Tibial nerve (tissue), 4 donors: Measurements from ENCODE around the gene CAMTA1.

ENCODE experiments used
- EP300 ChIP-seq, 2 donors: sonication (generic); formaldehyde crosslinking; IDR thresholded peaks; one replicate each; pipeline ENCODE4 v1.6.1; 2017; ENCODE audit warnings: antibody characterized with exemption in 2 of 2, mild to moderate bottlenecking in 1 of 2
- POLR2A ChIP-seq, 2 donors: fragments of 450-650 bp; IDR thresholded peaks; one replicate each; pipeline ENCODE4 v1.6.1; 2017; ENCODE audit warnings: antibody characterized with exemption in 2 of 2, mild to moderate bottlenecking in 2 of 2, moderate library complexity in 2 of 2
- TF ChIP-seq, protein P1 (sequence below), 5 experiments: fragments of 200-600 bp in 3 of 5; fragments of 450-650 bp in 2 of 5; sonication (generic) in 3 of 5; IDR thresholded peaks; one replicate each; pipeline ENCODE4 v1.5.1; 2016 to 2019; ENCODE audit warnings: antibody characterized with exemption in 5 of 5, mild to moderate bottlenecking in 3 of 5, moderate library complexity in 2 of 5

DNA sequence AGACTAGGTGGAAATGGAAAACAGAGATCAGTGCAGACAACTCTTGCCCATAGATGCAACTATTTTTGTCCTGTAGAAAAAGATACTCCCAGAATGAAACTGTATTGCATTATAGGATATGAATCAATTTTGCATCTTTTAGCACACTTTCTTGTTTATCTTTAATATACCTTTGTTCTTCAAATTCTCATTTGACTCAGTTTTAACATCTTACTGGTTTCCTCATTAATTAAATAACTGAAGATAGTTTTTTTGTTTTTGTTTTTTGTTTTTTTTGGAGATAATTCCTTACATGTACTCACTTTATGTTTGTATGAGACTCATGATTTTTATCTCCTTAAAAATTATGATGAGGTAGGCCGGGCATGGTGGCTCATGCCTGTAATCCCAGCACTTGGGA, 10.9 kb upstream of the CAMTA1 start:
- TF ChIP-seq POLR2A (IDR thresholded peaks at IDR 0.05) = no peak
- TF ChIP-seq, protein P1, sequence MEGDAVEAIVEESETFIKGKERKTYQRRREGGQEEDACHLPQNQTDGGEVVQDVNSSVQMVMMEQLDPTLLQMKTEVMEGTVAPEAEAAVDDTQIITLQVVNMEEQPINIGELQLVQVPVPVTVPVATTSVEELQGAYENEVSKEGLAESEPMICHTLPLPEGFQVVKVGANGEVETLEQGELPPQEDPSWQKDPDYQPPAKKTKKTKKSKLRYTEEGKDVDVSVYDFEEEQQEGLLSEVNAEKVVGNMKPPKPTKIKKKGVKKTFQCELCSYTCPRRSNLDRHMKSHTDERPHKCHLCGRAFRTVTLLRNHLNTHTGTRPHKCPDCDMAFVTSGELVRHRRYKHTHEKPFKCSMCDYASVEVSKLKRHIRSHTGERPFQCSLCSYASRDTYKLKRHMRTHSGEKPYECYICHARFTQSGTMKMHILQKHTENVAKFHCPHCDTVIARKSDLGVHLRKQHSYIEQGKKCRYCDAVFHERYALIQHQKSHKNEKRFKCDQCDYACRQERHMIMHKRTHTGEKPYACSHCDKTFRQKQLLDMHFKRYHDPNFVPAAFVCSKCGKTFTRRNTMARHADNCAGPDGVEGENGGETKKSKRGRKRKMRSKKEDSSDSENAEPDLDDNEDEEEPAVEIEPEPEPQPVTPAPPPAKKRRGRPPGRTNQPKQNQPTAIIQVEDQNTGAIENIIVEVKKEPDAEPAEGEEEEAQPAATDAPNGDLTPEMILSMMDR (IDR thresholded peaks at IDR 0.05) = no peak
- TF ChIP-seq EP300 (IDR thresholded peaks at IDR 0.05) = no peak
